ENCODE results near the gene SLC16A5. TPM values are rescaled to one million over a fixed set of nuclear protein-coding genes. Genes with fewer than 3 reads are reported as not detected.
"Not testable (repeated sequence)": the region's sequence is repeated elsewhere in the genome, so short reads cannot be mapped to it uniquely, and the experiment has no call there.

SLC16A5 gene
- total RNA-seq, 1 experiment from 2014 or later = 28.2 TPM

- peaks cover 5% of the 10 kb centered on the region for H3K36me3 ChIP-seq (replicated peaks; ENCODE audit: control insufficient read depth, insufficient read depth, low read length)
- DNase-seq = no peak
Measured at GRCh38 chr17:75124819-75125162, 37.0 kb downstream of the SLC16A5 start.

GRCh38 chr17:75125984-75126383, 38.2 kb downstream of the SLC16A5 start:
- DNase-seq = peak; percentile 64
- Histone ChIP-seq H3K36me3 (replicated peaks; ENCODE audit: control insufficient read depth, insufficient read depth, low read length) (peaks cover 8% of the 10 kb centered on the region), H3K27me3 (ENCODE audit: control insufficient read depth, insufficient read depth, low read length) (no peaks in the 10 kb centered on the region), H3K4me3 (ENCODE audit: insufficient read depth, low read depth, low read length) (no peak overlapping the region)

More at GRCh38 chr17:75124819-75125162, 37.0 kb downstream of the SLC16A5 start:
- H3K4me3 ChIP-seq (ENCODE audit: insufficient read depth, low read depth, low read length) = no peak overlapping the region
- no peaks in the 10 kb centered on the region for H3K27me3 ChIP-seq (ENCODE audit: control insufficient read depth, insufficient read depth, low read length)

- Histone ChIP-seq H3K36me3 (replicated peaks; ENCODE audit: control insufficient read depth, insufficient read depth, low read length) (peaks cover 8% of the 10 kb centered on the region), H3K27me3 (ENCODE audit: control insufficient read depth, insufficient read depth, low read length) (no peaks in the 10 kb centered on the region), H3K4me3 (ENCODE audit: insufficient read depth, low read depth, low read length) (no peak overlapping the region)
- DNase-seq = no peak
Measured at GRCh38 chr17:75126954-75127353, 39.2 kb downstream of the SLC16A5 start.

- not testable (repeated sequence) for H3K4me3 ChIP-seq (ENCODE audit: insufficient read depth, low read depth, low read length); H3K27me3 ChIP-seq (ENCODE audit: control insufficient read depth, insufficient read depth, low read length); DNase-seq; H3K36me3 ChIP-seq (replicated peaks; ENCODE audit: control insufficient read depth, insufficient read depth, low read length)
Measured at GRCh38 chr17:75127936-75128335, 40.2 kb downstream of the SLC16A5 start.

GRCh38 chr17:75128694-75129505, 41.1 kb downstream of the SLC16A5 start:
- Histone ChIP-seq H3K36me3 (replicated peaks; ENCODE audit: control insufficient read depth, insufficient read depth, low read length) (peaks cover 8% of the 10 kb centered on the region), H3K27me3 (ENCODE audit: control insufficient read depth, insufficient read depth, low read length) (no peaks in the 10 kb centered on the region), H3K4me3 (ENCODE audit: insufficient read depth, low read depth, low read length) (no peak overlapping the region)
- peak; percentile 47 for DNase-seq

GRCh38 chr17:75129576-75129975, 41.8 kb downstream of the SLC16A5 start:
- no peak overlapping the region for H3K4me3 ChIP-seq (ENCODE audit: insufficient read depth, low read depth, low read length)
- peaks cover 8% of the 10 kb centered on the region for H3K36me3 ChIP-seq (replicated peaks; ENCODE audit: control insufficient read depth, insufficient read depth, low read length)
- H3K27me3 ChIP-seq (ENCODE audit: control insufficient read depth, insufficient read depth, low read length) = no peaks in the 10 kb centered on the region
- DNase-seq = no peak

GRCh38 chr17:75130059-75130631, 42.4 kb downstream of the SLC16A5 start:
- H3K36me3 ChIP-seq (replicated peaks; ENCODE audit: control insufficient read depth, insufficient read depth, low read length) = peaks cover 9% of the 10 kb centered on the region
- DNase-seq = no peak

GRCh38 chr17:75130632-75131277, 43.0 kb downstream of the SLC16A5 start:
- DNase-seq = peak; percentile 92
- H3K4me3 ChIP-seq (ENCODE audit: insufficient read depth, low read depth, low read length) = peak overlapping the region; percentile 80
- no peaks in the 10 kb centered on the region for H3K27me3 ChIP-seq (ENCODE audit: control insufficient read depth, insufficient read depth, low read length)
- peaks cover 14% of the 10 kb centered on the region for H3K36me3 ChIP-seq (replicated peaks; ENCODE audit: control insufficient read depth, insufficient read depth, low read length)

More at GRCh38 chr17:75130059-75130631, 42.4 kb downstream of the SLC16A5 start:
- Histone ChIP-seq H3K4me3 (ENCODE audit: insufficient read depth, low read depth, low read length) (peak overlapping the region; percentile 80), H3K27me3 (ENCODE audit: control insufficient read depth, insufficient read depth, low read length) (no peaks in the 10 kb centered on the region)

GRCh38 chr17:75131278-75132017, 43.7 kb downstream of the SLC16A5 start, which contains the start of gene NT5C:
Gene NT5C, minus strand, starts transcription at chr17:75131742. Its CDS starts 35 bp downstream, at chr17:75131707.
- peak; percentile 97 for DNase-seq
- Histone ChIP-seq H3K4me3 (ENCODE audit: insufficient read depth, low read depth, low read length) (peak within 1 kb of the TSS; percentile 80), H3K27me3 (ENCODE audit: control insufficient read depth, insufficient read depth, low read length) (no peaks in the 10 kb centered on the region), H3K36me3 (replicated peaks; ENCODE audit: control insufficient read depth, insufficient read depth, low read length) (peaks cover 15% of the 10 kb centered on the region)

GRCh38 chr17:75132018-75133000, 44.6 kb downstream of the SLC16A5 start:
- not testable (repeated sequence) for DNase-seq; H3K27me3 ChIP-seq (ENCODE audit: control insufficient read depth, insufficient read depth, low read length)
- Histone ChIP-seq H3K4me3 (ENCODE audit: insufficient read depth, low read depth, low read length) (peak overlapping the region; percentile 80), H3K36me3 (replicated peaks; ENCODE audit: control insufficient read depth, insufficient read depth, low read length) (peaks cover 17% of the 10 kb centered on the region)

- DNase-seq = no peak
- Histone ChIP-seq H3K4me3 (ENCODE audit: insufficient read depth, low read depth, low read length) (no peak overlapping the region), H3K36me3 (replicated peaks; ENCODE audit: control insufficient read depth, insufficient read depth, low read length) (peaks cover 17% of the 10 kb centered on the region), H3K27me3 (ENCODE audit: control insufficient read depth, insufficient read depth, low read length) (no peaks in the 10 kb centered on the region)
Measured at GRCh38 chr17:75133001-75133400, 45.2 kb downstream of the SLC16A5 start.

- H3K4me3 ChIP-seq (ENCODE audit: insufficient read depth, low read depth, low read length); H3K27me3 ChIP-seq (ENCODE audit: control insufficient read depth, insufficient read depth, low read length): not testable (repeated sequence)
- peaks cover 19% of the 10 kb centered on the region for H3K36me3 ChIP-seq (replicated peaks; ENCODE audit: control insufficient read depth, insufficient read depth, low read length)
Measured at GRCh38 chr17:75133607-75134347, 46.0 kb downstream of the SLC16A5 start.

GRCh38 chr17:75135452-75135851, 47.7 kb downstream of the SLC16A5 start:
- Histone ChIP-seq H3K36me3 (replicated peaks; ENCODE audit: control insufficient read depth, insufficient read depth, low read length) (peaks cover 22% of the 10 kb centered on the region), H3K27me3 (ENCODE audit: control insufficient read depth, insufficient read depth, low read length) (no peaks in the 10 kb centered on the region), H3K4me3 (ENCODE audit: insufficient read depth, low read depth, low read length) (no peak overlapping the region)
- no peak for DNase-seq

More at GRCh38 chr17:75133607-75134347, 46.0 kb downstream of the SLC16A5 start:
- not testable (repeated sequence) for DNase-seq

Data from H7 (cell line).